Left renal cortex interstitium (tissue), 4 donors: ENCODE data around the gene C3orf20. TPM values are rescaled to one million over a fixed set of nuclear protein-coding genes. Genes with fewer than 3 reads are reported as not detected.
"Not testable (repeated sequence)": the region's sequence is repeated elsewhere in the genome, so short reads cannot be mapped to it uniquely, and the experiment has no call there.

Source experiments
- DNase-seq, 4 donors: peaks; one replicate each; pipeline ENCODE4 v3.0.0-alpha.2; 2013; ENCODE audit warnings: low read depth in 4 of 4, low spot score in 2 of 4, missing footprints in 1 of 4
- polyA plus RNA-seq, 4 donors: library from polyadenylated mRNA; unstranded; fragments of 120-200 nt; gene quantifications; one replicate each; pipeline ENCODE4 v1.2.1, GENCODE V29; 2013; ENCODE audit not compliant: insufficient read length in 4 of 4

C3orf20 gene
- polyA plus RNA-seq, 4 donors = 0.19 to 0.56 (median 0.31) TPM

GRCh38 chr3:14744556-14744955 lies 69.6 kb downstream of the C3orf20 start:
- DNase-seq = no peak

- no peak for DNase-seq
These were observed 75.7 kb downstream of the C3orf20 start for GRCh38 chr3:14750650-14751049.

- not testable (repeated sequence) for DNase-seq
These were observed 78.0 kb downstream of the C3orf20 start for GRCh38 chr3:14752979-14753378.

- DNase-seq = no peak
These were observed 82.3 kb downstream of the C3orf20 start for GRCh38 chr3:14757153-14757700.

DNA sequence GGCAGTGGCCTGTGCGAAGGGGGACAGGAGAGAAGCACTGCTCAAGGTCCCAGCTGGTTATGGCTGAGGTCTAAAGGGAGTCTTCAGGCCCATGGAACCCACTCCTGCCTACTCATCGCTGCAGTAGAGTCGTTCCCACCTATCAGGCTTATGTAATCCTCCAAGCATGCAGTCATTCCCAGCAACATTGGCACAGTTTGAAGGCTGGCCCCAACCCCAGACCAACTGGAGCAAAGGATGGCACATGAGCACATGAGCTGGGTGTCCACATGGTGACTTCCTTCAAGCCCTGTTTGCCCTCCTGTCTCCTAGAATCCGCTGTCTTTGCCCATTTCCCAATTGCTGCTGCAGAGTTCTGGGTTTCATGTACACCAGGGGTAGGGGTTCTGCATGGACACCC lies 83.4 kb downstream of the C3orf20 start:
- no peak for DNase-seq

DNA sequence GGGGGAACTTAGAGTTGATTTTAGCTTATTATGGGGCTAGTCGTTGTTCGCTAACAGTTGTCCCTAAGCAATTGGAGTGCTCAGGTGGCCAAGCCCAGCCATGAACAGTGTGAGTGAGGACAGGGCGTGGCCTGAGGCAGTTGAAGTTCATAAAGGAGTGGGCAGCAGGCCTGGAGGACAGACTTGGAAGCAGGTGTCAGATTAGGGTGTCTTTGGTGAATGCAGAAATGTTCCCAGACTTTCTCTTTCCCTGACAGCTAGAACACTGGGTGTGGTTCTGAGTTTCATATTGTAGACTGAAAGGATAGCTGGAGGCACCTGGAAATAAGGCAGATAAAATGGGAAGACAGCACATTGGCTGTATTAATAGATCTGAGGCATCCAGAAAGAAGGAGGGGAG lies 84.0 kb downstream of the C3orf20 start:
- DNase-seq = no peak

GRCh38 chr3:14760185-14760584 lies 85.2 kb downstream of the C3orf20 start:
- no peak for DNase-seq

- no peak for DNase-seq
These were observed 86.3 kb downstream of the C3orf20 start for GRCh38 chr3:14761121-14761672.

- DNase-seq = no peak
These were observed 86.9 kb downstream of the C3orf20 start for GRCh38 chr3:14761866-14762265.

- no peak for DNase-seq
These were observed 87.8 kb downstream of the C3orf20 start for GRCh38 chr3:14762701-14763100.

- no peak for DNase-seq
These were observed 89.6 kb downstream of the C3orf20 start for GRCh38 chr3:14764331-14765059.

- DNase-seq = no peak
These were observed 90.1 kb downstream of the C3orf20 start for GRCh38 chr3:14765060-14765400.

GRCh38 chr3:14765576-14766427 lies 90.9 kb downstream of the C3orf20 start:
- no peak for DNase-seq

DNA sequence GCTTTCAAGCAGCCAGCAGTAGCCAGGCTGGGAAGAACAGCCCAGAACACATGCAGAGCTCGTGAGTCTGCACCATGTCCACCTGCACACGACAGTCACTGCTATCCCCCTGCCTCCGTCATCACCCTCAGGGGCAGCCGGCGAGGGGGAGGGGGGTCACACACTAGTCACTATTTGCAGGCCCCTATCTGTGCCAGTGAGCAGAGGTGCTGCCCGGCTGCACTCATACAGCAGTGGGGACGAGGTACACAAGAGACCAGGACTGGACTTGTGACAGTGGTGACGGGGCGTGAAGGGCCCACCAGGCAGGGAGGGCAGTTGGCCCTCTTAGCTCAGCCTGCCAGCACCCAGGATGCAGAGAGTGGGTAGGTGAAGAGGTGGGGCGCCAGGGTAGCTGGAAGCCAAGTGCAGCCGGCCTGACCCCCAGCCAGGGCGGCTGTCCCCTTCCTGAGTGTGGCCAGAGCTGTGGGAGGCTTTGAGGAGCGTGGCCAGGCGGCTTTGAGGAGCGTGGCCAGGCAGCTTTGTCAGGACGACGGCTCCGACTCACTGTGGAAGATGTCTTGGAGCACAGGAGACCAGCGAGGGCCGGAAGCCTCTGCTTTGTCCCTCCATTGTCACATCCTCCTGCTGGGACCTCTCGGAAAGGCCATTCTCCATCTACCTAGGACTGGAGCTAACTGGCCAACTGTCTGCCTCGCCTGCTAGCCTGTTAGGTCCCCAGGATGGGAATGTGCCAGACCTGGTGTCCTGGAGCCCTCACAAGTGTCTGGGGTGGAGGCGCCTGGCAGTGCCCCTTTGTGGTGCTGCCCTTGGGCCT lies 91.7 kb downstream of the C3orf20 start:
- no peak for DNase-seq

DNA sequence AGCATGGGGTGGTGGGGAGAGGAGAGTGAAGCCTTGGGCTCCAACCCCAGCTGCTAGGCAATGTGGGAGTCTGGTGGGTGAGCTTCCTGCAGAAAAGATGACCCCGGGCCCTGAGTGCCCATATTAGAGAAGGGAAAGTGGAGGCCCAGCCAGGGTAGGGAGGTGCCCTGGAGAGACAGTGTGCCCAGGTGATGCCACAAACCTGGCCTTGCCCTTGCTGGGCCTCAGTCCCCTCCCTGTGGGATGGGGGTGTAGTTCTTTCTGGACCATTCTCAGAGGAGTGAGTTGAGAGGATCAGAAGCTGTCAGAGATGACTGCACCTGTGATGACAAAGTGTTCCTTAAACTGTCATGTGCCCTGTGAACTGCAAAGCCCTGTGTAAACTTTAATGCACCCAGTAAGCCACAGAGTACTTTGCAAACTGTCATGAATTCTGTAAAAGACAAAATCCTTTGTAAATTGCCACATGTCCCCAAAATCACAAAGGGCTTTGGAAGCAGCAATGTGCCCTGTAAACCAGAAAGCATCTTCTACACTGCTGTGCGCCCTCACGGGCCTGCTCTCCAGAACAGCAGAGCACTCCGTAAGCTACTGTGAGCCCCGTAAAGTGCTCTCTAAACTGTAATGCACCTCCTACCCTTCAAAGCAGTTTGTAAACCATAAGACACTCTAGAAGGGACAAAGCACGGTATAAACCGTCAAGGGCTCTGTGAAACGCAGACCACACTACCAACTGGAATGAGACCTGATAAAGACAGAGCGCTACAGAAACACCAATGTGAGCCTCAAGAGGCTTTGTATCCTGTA lies 92.5 kb downstream of the C3orf20 start:
- DNase-seq = no peak

GRCh38 chr3:14768182-14768790 lies 93.3 kb downstream of the C3orf20 start:
- no peak for DNase-seq

- no peak for DNase-seq
These were observed 93.9 kb downstream of the C3orf20 start for GRCh38 chr3:14768881-14769280.

GRCh38 chr3:14769544-14770325 lies 94.8 kb downstream of the C3orf20 start:
- DNase-seq = no peak

DNA sequence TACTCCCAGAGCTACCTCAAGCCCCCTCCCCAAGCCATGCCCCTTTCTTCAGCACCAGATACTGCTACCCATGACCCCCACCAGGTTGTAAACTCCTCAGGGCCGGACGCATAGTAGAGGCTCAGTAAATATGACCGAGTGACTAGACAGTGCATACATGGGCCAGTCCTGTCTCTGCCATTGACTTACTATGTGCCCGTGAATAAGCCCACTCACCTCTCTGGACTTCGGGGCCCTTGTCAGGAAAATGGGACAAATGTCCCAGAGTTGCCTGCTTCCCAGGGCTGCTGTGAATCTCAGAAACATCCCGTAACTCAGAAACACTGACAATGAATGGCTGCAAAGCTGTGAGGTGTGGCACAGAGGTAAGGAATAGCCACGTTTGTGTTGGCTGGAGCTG lies 95.7 kb downstream of the C3orf20 start:
- DNase-seq = no peak
